MM.1S (cell line): ENCODE results near the gene RPL7L1.

Experiments used
- EZH2phosphoT487 ChIP-seq: fragments of 300-600 bp; sonication (generic); IDR thresholded peaks from 2 replicates; pipeline ENCODE4 v1.6.1; 2018; ENCODE audit warnings: antibody characterized with exemption, low read length
- TF ChIP-seq, protein P1 (sequence below): fragments of 300-600 bp; sonication (generic); IDR thresholded peaks from 2 replicates; pipeline ENCODE4 v1.5.1; 2016; ENCODE audit warnings: antibody characterized with exemption, low read length, mixed read lengths

GRCh38 chr6:42845327-42845694 is 34.1 kb upstream of the RPL7L1 start:
- TF ChIP-seq, protein P1, sequence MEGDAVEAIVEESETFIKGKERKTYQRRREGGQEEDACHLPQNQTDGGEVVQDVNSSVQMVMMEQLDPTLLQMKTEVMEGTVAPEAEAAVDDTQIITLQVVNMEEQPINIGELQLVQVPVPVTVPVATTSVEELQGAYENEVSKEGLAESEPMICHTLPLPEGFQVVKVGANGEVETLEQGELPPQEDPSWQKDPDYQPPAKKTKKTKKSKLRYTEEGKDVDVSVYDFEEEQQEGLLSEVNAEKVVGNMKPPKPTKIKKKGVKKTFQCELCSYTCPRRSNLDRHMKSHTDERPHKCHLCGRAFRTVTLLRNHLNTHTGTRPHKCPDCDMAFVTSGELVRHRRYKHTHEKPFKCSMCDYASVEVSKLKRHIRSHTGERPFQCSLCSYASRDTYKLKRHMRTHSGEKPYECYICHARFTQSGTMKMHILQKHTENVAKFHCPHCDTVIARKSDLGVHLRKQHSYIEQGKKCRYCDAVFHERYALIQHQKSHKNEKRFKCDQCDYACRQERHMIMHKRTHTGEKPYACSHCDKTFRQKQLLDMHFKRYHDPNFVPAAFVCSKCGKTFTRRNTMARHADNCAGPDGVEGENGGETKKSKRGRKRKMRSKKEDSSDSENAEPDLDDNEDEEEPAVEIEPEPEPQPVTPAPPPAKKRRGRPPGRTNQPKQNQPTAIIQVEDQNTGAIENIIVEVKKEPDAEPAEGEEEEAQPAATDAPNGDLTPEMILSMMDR, result no peak
- TF ChIP-seq EZH2phosphoT487, result no peak
